ENCODE measurements around the gene SLC43A3. TPM values are rescaled to one million over a fixed set of nuclear protein-coding genes. Genes with fewer than 3 reads are reported as not detected.

SLC43A3 gene
- total and polyA plus RNA-seq, 8 donors, result 1.2 to 81.7 (median 12.7) TPM

GRCh38 chr11:57425565-57426438 lies 1.1 kb downstream of the SLC43A3 start:
- Histone ChIP-seq H3K27ac (peak overlapping the region; percentile 84 to 95 (median 92)), H3K36me3 (peaks cover 4 to 25% (median 16%) of the 10 kb centered on the region in 4 donors), H3K27me3 (no peaks in the 10 kb centered on the region), H3K9me3 (no peaks in the 10 kb centered on the region), H3K4me3 (peak overlapping the region; percentile 45 to 59 (median 53)), H3K4me1 (peaks cover 47 to 79% (median 56%) of the 10 kb centered on the region in 4 donors)
- 48 to 63% (median 57%) methylated on average over 13 to 15 of the region's 15 CpGs for WGBS, 5 donors
- intact Hi-C loops (cut with DNase I; ENCODE audit: low total_unique reads), result no loop called here
- peak; percentile 25 to 38 for DNase-seq
- TF ChIP-seq POLR2AphosphoS5 (IDR thresholded peaks at IDR 0.05) (peak in 2 of 3 donors; percentile 44 to 74), EP300 (IDR thresholded peaks at IDR 0.05) (peak; percentile 5), POLR2A (IDR thresholded peaks at IDR 0.05) (no peak)

GRCh38 chr11:57424792-57425564 lies 1.9 kb downstream of the SLC43A3 start:
- intact Hi-C loops (cut with DNase I; ENCODE audit: low total_unique reads), result no loop called here
- peak overlapping the region; percentile 13 to 59 (median 50) for H3K4me3 ChIP-seq
- H3K4me1 ChIP-seq, result peaks cover 47 to 71% (median 52%) of the 10 kb centered on the region in 4 donors
- peak; percentile 56 to 78 for DNase-seq
- WGBS, 5 donors, result 44 to 64% (median 56%) methylated on average over 15 of the region's 15 CpGs
- H3K36me3 ChIP-seq, result peaks cover 12 to 33% (median 24%) of the 10 kb centered on the region in 4 donors
- no peaks in the 10 kb centered on the region for H3K9me3 ChIP-seq
- H3K27ac ChIP-seq, result peak overlapping the region; percentile 84 to 95 (median 92)
- H3K27me3 ChIP-seq, result no peaks in the 10 kb centered on the region
- TF ChIP-seq POLR2AphosphoS5 (IDR thresholded peaks at IDR 0.05) (peak; percentile 10 to 51 (median 45)), EP300 (IDR thresholded peaks at IDR 0.05) (no peak)

DNA sequence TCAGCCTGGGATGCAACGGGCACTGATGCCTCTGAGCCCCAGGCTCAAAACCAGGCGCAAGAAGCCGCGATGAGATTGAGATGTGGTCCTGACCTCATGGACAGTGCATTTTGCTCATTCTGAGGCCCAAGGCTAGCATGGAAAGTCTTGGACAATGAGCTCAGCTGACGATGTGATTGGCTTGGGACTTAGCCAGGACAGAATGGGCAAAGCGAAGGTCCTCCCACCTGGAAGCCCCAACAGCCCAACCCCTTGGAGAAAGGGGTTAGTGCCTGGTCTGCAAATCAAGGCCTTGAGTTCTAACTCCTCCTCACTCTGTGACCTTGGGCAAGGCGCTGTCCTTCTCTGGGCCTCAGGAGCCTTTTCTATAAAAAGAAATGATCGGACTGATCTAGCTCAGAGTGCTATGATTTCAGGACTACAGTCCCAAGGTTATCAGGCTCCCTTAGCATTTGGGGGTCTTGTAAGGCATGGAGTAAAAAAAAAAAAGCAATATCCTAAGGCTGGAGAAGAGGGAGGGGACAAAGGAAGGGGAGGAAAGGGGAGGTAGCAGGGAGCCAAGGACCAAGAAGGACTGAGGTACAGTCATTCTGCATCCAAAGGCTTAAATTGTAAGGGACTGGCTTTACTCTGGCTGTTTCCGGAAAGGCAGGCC lies 2.7 kb downstream of the SLC43A3 start:
- TF ChIP-seq, protein P1, sequence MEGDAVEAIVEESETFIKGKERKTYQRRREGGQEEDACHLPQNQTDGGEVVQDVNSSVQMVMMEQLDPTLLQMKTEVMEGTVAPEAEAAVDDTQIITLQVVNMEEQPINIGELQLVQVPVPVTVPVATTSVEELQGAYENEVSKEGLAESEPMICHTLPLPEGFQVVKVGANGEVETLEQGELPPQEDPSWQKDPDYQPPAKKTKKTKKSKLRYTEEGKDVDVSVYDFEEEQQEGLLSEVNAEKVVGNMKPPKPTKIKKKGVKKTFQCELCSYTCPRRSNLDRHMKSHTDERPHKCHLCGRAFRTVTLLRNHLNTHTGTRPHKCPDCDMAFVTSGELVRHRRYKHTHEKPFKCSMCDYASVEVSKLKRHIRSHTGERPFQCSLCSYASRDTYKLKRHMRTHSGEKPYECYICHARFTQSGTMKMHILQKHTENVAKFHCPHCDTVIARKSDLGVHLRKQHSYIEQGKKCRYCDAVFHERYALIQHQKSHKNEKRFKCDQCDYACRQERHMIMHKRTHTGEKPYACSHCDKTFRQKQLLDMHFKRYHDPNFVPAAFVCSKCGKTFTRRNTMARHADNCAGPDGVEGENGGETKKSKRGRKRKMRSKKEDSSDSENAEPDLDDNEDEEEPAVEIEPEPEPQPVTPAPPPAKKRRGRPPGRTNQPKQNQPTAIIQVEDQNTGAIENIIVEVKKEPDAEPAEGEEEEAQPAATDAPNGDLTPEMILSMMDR (IDR thresholded peaks at IDR 0.05), result no peak
- TF ChIP-seq POLR2A (IDR thresholded peaks at IDR 0.05) (no peak), POLR2AphosphoS5 (IDR thresholded peaks at IDR 0.05) (no peak), EP300 (IDR thresholded peaks at IDR 0.05) (no peak)
- Histone ChIP-seq H3K27me3 (no peaks in the 10 kb centered on the region), H3K27ac (peak overlapping the region; percentile 49 to 95 (median 92)), H3K9me3 (no peaks in the 10 kb centered on the region), H3K4me1 (peaks cover 46 to 64% (median 49%) of the 10 kb centered on the region in 4 donors), H3K36me3 (peaks cover 13 to 41% (median 31%) of the 10 kb centered on the region in 4 donors), H3K4me3 (peak overlapping the region in 2 of 4 donors; percentile 7 to 45)
- WGBS, 5 donors, result 85 to 91% (median 89%) methylated on average over 7 to 9 of the region's 9 CpGs
- intact Hi-C loops (cut with DNase I; ENCODE audit: low total_unique reads), result no loop called here
- no peak for DNase-seq

- H3K27me3 ChIP-seq, result no peaks in the 10 kb centered on the region
- DNase-seq, result no peak
- TF ChIP-seq POLR2A (IDR thresholded peaks at IDR 0.05) (no peak), EP300 (IDR thresholded peaks at IDR 0.05) (no peak), POLR2AphosphoS5 (IDR thresholded peaks at IDR 0.05) (no peak)
- TF ChIP-seq, protein P1 (IDR thresholded peaks at IDR 0.05), result no peak
- peak overlapping the region in 1 of 5 donors; percentile 8 for H3K27ac ChIP-seq
- intact Hi-C loops (cut with DNase I; ENCODE audit: low total_unique reads), result no loop called here
- no peak overlapping the region for H3K4me3 ChIP-seq
- WGBS, 5 donors, result 71 to 88% (median 77%) methylated on average over 4 of the region's 4 CpGs
- no peaks in the 10 kb centered on the region for H3K9me3 ChIP-seq
- H3K4me1 ChIP-seq, result peaks cover 40 to 53% (median 42%) of the 10 kb centered on the region in 4 donors
- peaks cover 15 to 56% (median 45%) of the 10 kb centered on the region in 4 donors for H3K36me3 ChIP-seq
Measured at GRCh38 chr11:57422669-57423068, 4.3 kb downstream of the SLC43A3 start.

Data from stomach (tissue), 9 donors.